PC-3 (cell line): ENCODE data around the gene CASQ2.

ENCODE experiments used
- EZH2 ChIP-seq: fragments of 300-600 bp; sonication (generic); IDR thresholded peaks from one replicate; pipeline ENCODE4 v1.6.1; 2017; ENCODE audit warnings: antibody characterized with exemption, mild to moderate bottlenecking, low read length; ENCODE audit not compliant: unreplicated experiment
- TF ChIP-seq, protein P1 (sequence below): fragments of 300-600 bp; sonication (generic); conservative IDR thresholded peaks from 2 replicates; pipeline ENCODE4 v1.5.1; 2017; ENCODE audit warnings: antibody characterized with exemption, low read depth, mild to moderate bottlenecking, low read length

- TF ChIP-seq, protein P1, sequence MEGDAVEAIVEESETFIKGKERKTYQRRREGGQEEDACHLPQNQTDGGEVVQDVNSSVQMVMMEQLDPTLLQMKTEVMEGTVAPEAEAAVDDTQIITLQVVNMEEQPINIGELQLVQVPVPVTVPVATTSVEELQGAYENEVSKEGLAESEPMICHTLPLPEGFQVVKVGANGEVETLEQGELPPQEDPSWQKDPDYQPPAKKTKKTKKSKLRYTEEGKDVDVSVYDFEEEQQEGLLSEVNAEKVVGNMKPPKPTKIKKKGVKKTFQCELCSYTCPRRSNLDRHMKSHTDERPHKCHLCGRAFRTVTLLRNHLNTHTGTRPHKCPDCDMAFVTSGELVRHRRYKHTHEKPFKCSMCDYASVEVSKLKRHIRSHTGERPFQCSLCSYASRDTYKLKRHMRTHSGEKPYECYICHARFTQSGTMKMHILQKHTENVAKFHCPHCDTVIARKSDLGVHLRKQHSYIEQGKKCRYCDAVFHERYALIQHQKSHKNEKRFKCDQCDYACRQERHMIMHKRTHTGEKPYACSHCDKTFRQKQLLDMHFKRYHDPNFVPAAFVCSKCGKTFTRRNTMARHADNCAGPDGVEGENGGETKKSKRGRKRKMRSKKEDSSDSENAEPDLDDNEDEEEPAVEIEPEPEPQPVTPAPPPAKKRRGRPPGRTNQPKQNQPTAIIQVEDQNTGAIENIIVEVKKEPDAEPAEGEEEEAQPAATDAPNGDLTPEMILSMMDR = no peak
- TF ChIP-seq EZH2 = no peak
Measured at GRCh38 chr1:115660151-115660550, 108.4 kb downstream of the CASQ2 start.
